HUDEP-2 (cell line): ENCODE data around the gene ZNF563.

ENCODE experiments used
- DNase-seq, 76 experiments: peaks; one replicate each; lab custom pipeline; 2025; ENCODE audit not compliant: unreplicated experiment in 76 of 76; lab: John Stamatoyannopoulos, UW

Gene ZNF563

DNA sequence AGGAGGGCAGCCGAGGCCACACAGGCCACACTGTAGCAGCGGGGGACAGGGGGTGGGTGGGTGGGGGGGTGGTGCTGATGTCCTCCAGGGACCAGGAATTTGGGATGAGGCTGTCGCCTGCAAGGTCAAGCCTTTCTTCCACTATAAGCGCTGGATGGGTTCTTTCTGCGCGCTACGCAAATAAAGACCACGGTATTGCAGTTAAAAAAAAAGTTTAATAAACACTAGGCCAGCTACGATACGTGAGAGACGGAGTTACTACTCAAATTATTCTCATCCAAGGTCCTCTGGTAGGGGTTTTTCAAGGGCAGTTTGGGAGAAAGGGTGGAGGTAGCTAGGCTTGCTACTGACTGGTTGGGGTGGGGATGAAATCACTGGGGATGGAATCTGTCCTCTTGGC is 38.2 kb downstream of the ZNF563 start:
- DNase-seq, result no peak

DNA sequence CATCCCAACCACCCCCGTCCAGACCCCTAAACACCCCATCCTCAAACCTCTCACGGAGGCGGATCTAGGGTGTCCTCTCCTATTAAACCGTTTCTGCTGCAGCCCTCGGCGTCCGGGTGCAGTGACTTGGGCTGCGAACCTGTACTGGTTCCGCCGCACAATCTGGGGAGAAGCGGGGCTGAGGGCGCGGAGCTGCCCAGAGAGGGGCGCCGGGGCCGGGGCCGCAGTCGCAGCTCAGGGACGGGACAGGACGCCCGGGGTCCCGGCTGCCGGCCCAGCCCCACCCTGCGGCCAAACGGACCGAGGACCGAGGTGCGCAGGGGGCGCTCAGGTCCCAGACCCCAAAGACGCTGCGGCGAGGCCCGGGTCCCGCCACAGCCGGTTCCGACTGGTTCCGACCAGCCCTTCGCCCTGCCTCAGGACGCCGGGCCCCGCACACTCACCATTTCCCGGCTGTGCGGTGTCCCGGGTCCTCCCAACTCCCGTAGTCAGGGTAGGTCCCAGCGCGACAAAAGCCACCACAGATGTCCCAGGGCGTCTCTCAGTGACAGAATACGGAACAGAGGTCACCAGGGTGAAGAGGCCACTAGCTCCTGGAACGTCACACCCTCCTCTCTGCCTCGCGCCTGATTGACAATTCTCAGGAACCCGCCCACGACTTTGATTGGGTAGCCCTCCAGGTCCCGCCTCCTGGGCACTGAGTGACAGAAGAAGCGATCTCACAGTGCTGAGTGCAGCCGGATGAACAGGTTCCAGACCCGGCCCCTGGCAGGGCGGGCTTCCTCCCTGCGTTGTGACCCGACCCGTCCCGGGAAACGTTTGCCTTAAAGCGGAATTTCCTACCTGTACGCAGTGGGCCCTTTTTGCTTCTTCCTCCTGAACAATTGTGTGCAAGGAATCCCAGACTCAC is 38.9 kb downstream of the ZNF563 start, which contains the start of gene ZNF44:
Gene ZNF44, minus strand, starts transcription at position 635 of the 910 bp plus-strand sequence. Its CDS starts 189 bp downstream, at position 446.
- peak in 28 of 76 experiments; percentile 3 to 88 (median 41) for DNase-seq

DNA sequence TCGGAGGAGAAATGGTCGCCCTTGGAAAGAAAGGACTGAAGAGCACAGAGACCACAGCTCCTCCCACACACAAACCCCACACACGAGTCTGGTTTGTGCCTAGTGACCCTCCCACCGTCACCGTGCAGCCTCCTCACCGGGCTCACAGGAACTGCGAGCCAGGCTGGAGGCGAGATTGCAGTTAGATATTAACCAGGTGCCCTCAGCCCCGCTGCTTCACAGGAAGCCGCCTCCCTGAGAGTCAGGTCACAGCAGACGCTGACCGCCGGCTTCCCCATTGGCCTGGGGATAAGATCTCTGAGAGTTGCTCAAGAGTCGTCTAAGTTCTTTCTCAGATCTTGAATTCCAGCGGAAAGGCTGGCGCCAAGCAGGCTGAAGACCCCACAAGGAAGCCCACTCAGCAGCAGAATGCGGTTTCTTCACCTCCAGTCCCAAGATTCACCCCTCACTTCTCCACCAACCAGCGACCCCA is 39.6 kb downstream of the ZNF563 start:
- peak in 3 of 76 experiments; percentile 1 to 16 (median 8) for DNase-seq

DNA sequence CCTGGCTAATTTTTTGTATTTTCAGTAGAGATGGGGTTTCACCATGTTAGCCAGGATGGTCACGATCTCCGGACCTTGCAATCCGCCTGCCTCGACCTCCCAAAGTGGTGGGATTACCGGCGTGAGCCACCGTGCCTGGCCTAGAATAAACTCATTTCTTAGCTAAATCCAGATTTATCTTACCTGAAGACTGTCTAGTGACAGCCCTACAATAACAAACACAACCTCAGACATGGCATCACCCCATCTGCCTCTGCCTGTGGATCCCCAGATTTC is 43.7 kb downstream of the ZNF563 start:
- DNase-seq, result no peak

DNA sequence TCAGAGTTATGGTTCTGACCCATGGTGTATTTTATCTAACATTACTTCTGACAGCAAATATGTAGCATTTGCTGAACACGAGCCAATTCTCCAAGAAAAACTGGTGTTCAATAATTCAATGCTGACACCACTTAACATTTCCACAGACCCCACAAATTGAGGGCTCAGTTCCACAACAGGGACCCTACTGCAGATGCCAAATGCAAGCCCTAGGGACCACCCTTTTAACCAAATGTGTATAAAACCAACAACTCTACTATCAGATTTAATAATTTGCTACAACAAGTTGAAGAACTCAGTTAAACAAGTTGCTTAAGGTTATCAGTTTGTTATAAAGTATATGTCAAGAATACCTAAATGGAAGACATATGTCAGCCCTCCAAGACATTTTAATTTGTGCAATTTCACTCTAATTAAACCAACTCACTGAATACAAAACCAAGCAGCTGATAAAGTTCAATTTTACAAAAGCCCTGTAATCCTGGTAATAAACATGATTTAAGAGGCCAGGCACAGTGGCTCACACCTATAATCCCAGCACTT is 45.4 kb downstream of the ZNF563 start:
- no peak for DNase-seq

DNA sequence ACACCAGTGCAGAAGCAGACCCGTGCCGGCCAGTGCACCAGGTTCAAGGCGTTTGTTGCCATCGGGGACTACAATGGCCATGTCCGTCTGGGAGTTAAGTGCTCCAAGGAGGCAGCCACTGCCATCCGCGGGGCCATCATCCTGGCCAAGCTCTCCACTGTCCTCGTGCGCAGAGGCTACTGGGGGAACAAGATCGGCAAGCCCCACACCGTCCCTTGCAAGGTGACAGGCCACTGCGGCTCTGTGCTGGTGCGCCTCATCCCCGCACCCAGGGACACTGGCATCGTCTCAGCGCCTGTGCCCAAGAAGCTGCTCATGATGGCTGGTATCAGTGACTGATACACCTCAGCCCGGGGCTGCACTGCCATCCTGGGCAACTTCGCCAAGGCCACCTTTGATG is 48.8 kb downstream of the ZNF563 start:
- DNase-seq, result no peak

DNA sequence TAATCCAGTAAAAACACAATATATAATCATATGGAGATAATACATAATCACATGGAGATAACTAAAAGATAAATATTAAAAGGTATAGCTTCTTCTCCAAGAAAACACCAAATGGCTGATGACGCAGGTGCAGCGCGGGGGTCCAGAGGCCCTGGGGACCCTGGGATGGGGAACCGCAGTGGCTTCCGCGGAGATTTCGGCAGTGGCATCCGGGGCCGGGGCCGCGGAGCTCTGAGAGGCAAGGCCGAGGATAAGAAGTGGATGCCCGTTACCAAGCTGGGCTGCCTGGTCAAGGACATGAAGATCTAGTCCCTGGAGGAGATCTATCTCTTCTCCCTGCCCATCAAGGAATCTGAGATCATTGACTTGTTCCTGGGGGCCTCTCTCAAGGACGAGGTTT is 49.2 kb downstream of the ZNF563 start:
- no peak for DNase-seq

DNA sequence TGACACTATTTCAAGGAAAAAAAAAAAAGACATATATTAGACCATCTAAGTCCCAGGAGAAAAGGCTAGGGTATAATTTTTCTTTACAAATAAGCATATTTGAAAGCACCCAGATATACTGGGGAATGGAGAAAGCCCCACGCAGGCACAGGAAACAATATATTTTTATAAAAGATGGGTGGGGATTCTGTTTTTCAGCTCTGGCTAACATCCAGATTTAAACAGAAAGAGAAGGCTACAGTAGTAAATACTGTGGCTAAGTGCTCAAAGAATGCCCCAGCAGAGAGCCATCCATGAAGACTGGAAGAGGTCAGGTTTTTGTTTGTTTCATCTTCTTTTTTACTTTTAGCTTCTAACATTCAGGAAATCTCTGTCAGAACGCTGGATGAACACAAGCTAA is 54.7 kb downstream of the ZNF563 start:
- no peak for DNase-seq

DNA sequence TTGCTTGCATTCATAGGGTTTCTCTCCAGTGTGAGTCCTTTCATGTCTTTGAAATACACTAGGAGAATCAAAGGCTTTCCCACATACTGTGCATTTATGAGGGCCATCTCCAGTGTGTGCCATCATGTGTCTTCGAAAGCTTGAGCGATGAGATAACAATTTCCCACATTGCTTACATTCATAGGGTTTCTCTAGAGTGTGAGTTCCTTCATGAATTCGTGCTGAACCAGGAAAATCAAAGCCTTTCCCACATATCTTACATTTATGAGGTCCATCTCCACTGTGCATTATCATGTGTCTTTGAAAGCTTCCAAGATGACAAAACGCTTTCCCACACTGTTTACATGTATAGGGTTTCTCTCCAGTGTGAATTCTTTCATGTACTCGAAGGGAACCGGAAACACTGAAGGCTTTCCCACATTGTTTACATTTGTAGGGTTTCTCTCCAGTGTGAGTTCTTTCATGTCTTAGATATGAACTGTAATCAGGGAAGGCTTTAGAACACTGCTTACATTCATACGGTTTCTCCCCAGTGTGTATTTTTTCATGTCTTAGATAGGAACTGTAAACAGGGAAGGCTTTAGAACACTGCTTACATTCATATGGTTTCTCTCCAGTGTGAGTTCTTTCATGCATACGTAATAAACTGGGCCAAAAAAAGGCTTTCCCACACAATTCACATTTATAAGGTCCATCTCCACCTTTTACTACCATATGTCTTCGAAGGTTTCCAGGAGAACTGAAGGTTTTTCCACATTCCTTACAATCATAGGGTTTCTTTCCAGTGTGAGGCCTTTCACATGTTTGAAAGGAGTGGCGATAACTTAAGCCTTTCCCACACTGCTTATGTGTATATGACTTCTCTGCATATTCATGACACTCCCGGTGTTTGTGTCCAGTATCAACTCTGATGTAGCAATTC is 60.2 kb downstream of the ZNF563 start:
- no peak for DNase-seq

DNA sequence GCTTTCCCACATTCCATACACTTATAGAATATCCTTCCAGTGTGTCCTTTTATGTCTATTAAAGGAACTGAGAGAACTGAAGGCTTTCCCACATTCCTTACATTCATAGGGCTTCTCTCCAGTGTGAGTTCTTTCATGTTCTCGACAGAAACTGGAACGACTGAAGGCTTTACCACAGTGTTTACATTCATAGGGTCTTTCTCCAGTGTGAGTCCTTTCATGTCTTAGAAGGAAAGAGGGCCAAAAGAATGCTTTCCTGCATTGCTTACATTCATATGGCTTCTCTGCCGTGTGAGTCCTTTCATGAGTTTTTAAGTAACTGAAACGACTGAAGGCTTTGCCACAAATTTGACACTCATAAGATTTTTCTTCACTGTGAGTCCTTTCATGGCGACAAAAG is 61.0 kb downstream of the ZNF563 start:
- DNase-seq, result no peak

DNA sequence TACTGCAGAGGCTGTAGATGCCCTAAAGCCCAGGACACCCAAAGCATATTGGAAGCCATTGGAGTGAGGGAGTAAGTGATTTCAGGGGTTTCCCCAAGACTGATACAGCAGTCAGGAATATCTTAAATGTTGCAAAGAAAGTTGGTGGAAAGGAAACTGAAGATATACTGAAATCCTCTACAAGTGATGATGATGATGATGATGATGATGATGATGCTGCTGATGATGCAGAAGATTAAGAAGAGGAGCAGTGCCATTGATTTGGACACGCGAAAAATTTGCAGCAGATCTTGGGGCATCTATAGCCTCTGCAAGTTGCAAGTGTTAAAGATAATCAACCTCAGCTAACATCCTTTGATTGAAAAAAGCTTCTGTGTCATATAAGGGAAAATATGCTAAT is 62.6 kb downstream of the ZNF563 start:
- DNase-seq, result no peak
